Mesodermal cell (in vitro differentiated cells): ENCODE results near the gene ZMYM1. TPM values are rescaled to one million over a fixed set of nuclear protein-coding genes. Genes with fewer than 3 reads are reported as not detected.

ENCODE experiments used
- H3K27ac ChIP-seq: 2 replicates; pipeline ENCODE4 v1.7.0; 2013; ENCODE audit warnings: mild to moderate bottlenecking, low read depth, low read length, moderate library complexity; ENCODE audit not compliant: severe bottlenecking
- H3K36me3 ChIP-seq: 2 replicates; pipeline ENCODE4 v1.7.1; 2013; ENCODE audit warnings: mild to moderate bottlenecking, low read length, moderate library complexity; ENCODE audit not compliant: control insufficient read depth, insufficient read depth
- H3K4me1 ChIP-seq: one replicate; pipeline ENCODE4 v1.7.1; 2013; ENCODE audit warnings: mild to moderate bottlenecking, low read length; ENCODE audit not compliant: insufficient read depth, control insufficient read depth, poor library complexity, severe bottlenecking
- H3K4me3 ChIP-seq: 2 replicates; pipeline ENCODE4 v1.7.0; 2013; ENCODE audit warnings: low read length, control low read depth, mild to moderate bottlenecking; ENCODE audit not compliant: insufficient read depth, poor library complexity, severe bottlenecking; ENCODE audit errors: extremely low read depth
- H3K9me3 ChIP-seq: 2 replicates; pipeline ENCODE4 v1.7.1; 2013; ENCODE audit warnings: mild to moderate bottlenecking, low read length, moderate library complexity; ENCODE audit not compliant: control insufficient read depth
- WGBS, 2 experiments: methylation state at CpG; one replicate each; pipeline ENCODE4 v1.1.5; 2013; ENCODE audit warnings: missing lambda C conversion rate in 2 of 2; ENCODE audit not compliant: insufficient coverage in 2 of 2; 5-methylcytosine and 5-hydroxymethylcytosine counted together
- polyA plus RNA-seq, 2 experiments: library from polyadenylated mRNA; stranded (reverse); fragments of 50-300 nt; gene quantifications; one replicate each; pipeline ENCODE4 v1.2.3, GENCODE V29; 2013

The ZMYM1 gene
- polyA plus RNA-seq (2013, experiment 1 of 2) = 14.0 TPM
- polyA plus RNA-seq (2013, experiment 2 of 2) = 18.3 TPM

DNA sequence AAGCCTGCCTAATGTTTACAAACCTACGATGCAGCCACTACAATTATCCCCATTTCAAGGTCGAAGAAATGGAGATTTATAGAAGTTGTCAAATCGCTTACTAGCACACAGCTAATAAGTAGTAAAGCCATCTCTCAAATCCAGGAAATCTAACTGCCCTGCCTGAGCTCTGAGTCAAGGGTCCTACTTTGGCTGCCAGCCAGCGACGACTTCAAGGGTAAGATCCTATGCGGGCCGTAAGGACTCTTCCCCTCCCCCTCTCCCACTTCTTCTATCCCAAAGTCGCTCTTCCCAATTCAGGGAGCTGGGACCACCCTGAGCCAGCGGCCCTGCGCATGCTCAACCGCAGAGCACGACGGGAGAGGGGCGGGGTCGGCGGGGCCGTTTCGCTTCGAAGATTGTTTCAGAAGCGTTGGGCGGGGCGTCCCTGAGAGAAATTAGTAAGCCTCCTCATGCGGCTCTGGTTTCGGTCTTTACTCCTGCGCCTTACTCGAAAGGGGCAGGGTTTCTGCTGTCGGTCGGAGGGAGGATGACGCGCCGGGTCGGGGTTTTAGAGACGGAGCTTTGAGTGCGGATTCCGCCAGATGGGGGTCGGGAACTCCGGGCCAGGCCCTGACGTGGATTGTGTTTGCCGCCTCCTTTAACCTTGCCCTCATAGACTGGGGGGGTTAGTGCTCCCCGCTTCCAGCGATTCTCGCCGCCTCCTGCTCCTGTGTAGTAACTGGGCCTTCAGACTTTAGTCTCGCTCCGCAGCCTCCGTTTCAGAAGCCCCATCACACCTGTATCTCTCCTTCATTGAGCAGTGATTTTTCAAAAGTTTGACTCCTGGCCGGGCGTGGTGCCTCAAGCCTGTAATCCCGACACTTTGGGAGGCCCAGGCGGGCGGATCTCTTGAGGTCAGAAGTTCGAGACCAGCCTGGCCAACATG is at the start of gene ZMYM1:
Gene ZMYM1, plus strand, starts transcription at position 383 of the 928 bp plus-strand sequence. CDS start 14,603 bp downstream, outside the sequence.
- Histone ChIP-seq H3K4me3 (peak within 1 kb of the TSS; percentile 85), H3K36me3 (peaks cover 13% of the 10 kb centered on the region), H3K27ac (peak within 1 kb of the TSS; percentile 90), H3K4me1 (no peaks in the 10 kb centered on the region), H3K9me3 (no peaks in the 10 kb centered on the region)
- WGBS, 2 experiments = 0 to 3% methylated on average over 41 to 46 of the region's 52 CpGs

DNA sequence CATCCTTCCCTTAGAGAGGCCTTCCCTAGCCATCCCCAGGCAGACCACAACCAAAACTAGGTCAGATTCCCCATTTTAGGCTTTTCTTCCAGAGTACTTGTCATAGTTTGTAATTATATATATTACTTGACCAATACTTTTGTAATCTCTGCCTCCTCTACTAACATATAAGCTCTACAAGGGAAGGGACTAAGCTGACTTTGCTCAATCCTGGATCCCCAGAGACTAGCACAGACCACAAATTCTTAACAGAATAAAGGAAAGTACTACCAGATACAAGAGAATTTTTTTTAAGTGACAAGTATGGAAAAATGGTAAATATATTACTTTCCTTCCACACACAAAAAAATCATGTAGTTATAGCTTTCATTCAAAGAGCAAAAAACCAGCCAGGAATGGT is 49.4 kb upstream of the ZMYM1 start:
- Histone ChIP-seq H3K4me3 (no peak overlapping the region), H3K4me1 (peaks cover 6% of the 10 kb centered on the region), H3K36me3 (peaks cover 14% of the 10 kb centered on the region), H3K9me3 (peaks cover 8% of the 10 kb centered on the region), H3K27ac (no peak overlapping the region)

DNA sequence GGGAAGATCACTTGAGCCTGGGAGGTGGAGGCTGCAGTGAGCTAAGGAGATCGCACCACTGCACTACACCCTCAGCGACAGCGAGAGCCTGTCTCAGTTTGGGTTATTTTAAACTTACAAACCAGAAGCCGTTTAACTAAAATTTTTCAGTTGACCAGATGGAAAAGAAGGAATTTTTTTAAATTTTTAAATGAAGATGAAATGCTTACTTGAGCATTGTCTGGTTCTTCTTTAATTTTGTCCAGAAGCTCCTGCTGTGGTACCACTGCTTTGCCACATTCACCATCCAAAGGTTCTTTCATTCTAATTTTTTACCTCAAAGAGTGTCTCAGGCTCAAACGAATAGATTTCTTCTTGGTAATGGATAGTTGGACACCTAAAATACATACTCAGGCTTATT is 48.8 kb upstream of the ZMYM1 start:
- Histone ChIP-seq H3K4me3 (peak overlapping the region; percentile 73), H3K27ac (no peak overlapping the region)

DNA sequence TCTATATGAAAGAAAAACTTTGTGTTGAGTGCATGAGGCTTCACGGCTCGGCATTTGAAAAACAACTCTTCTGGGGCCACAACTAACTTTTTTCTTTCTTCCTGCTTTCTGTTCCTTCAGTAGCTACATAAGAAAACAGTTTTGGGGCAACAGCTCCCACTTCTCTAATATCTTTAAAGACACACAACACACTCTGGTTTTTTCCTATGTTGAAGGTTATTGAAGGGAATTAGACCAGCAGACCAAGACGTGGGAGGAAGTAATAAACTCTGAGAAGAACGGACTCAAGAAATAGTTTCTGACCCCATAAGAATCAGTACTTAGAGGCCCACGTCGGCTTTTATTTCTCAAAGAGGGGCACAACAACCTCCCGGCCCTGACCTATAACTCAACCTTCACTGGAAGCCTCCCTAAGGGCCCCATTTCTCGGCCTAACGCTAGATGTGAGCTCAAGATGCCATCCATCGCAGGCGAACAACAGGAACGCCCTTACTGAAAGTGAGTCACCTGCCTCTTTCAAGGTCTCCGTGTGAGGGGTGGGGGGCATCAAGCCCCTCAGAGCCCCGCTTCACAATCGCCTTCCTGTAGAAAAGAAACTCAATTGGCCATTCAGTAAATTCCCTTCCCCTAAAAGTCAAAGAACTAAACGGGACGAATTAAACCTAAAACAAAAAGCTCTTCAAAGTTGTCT is 48.3 kb upstream of the ZMYM1 start:
- Histone ChIP-seq H3K27ac (peak overlapping the region; percentile 87), H3K4me1 (peaks cover 6% of the 10 kb centered on the region), H3K9me3 (peaks cover 8% of the 10 kb centered on the region), H3K36me3 (peaks cover 14% of the 10 kb centered on the region), H3K4me3 (peak overlapping the region; percentile 73)
- 5 to 13% methylated on average over 7 to 11 of the region's 17 CpGs for WGBS, 2 experiments

More for the DNA sequence above, 48.8 kb upstream of the ZMYM1 start:
- peaks cover 8% of the 10 kb centered on the region for H3K9me3 ChIP-seq
- peaks cover 14% of the 10 kb centered on the region for H3K36me3 ChIP-seq
- H3K4me1 ChIP-seq = peaks cover 6% of the 10 kb centered on the region
- 90% methylated on average over 2 of the region's 5 CpGs; no CpG with 5 or more reads in 1 of the 2 experiments for WGBS, 2 experiments

DNA sequence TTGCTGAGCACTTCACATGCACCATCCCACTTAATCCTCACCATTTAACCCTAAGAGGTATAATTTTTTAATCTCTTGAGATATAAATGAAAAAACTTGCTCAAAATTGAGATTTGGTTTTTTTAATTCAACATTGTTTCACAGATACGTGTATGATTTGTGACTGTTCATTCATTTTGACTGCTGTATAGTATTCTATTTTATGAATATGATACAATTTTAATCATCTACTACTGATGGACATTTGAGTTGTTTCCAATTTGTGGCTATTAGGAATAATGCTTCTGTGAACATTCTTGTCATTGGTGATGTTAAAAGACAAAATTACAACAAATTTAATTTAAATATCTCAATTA is 46.8 kb upstream of the ZMYM1 start:
- Histone ChIP-seq H3K27ac (no peak overlapping the region), H3K4me1 (peaks cover 6% of the 10 kb centered on the region), H3K36me3 (peaks cover 9% of the 10 kb centered on the region), H3K4me3 (peak overlapping the region; percentile 73), H3K9me3 (peaks cover 8% of the 10 kb centered on the region)
- WGBS, 2 experiments = no CpG with 5 or more reads among the region's 1 CpG

DNA sequence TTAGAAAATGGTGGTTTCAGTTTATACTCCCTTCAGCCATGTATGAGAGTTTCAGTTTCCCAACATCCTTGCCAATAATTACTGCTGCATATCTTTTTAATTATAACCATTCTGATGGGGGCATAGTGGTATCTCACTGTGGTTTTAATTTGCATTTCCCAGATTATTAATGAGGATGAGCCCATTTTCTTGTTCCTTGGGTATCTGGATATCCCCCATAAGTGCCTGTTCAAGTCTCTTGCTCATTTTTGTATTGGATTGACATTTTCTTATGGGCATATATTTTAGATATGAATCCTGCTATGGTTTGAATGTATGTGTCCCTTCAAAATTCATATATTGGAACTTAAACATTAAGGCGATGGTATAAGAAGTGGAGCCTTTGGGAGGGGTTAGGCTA is 45.8 kb upstream of the ZMYM1 start:
- peaks cover 6% of the 10 kb centered on the region for H3K4me1 ChIP-seq
- peaks cover 8% of the 10 kb centered on the region for H3K9me3 ChIP-seq
- H3K36me3 ChIP-seq = peaks cover 3% of the 10 kb centered on the region
- H3K4me3 ChIP-seq = no peak overlapping the region
- no peak overlapping the region for H3K27ac ChIP-seq
- no CpG with 5 or more reads among the region's 1 CpG for WGBS, 2 experiments

DNA sequence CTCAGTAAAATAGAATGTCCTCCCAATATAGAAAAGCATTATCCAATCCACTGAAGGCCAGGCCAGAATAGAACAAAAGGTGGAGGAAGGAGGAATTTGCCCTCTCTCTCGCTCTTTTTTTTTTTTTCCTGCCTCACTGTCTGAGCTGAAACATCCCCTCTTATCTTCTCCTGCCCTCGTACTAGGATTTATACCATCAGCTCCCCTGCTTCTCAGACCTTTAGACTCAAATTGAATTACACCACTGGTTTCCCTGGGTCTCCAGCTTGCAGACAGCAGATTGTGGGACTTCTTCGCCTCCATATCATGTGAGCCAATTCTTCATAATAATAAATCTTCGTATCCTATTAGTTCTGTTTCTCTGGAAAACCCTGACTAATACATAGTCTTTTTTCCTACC is 42.6 kb upstream of the ZMYM1 start:
- 71 to 85% methylated on average over 3 of the region's 4 CpGs for WGBS, 2 experiments
- Histone ChIP-seq H3K9me3 (peaks cover 8% of the 10 kb centered on the region), H3K36me3 (no peaks in the 10 kb centered on the region), H3K4me3 (no peak overlapping the region), H3K4me1 (no peaks in the 10 kb centered on the region), H3K27ac (no peak overlapping the region)

DNA sequence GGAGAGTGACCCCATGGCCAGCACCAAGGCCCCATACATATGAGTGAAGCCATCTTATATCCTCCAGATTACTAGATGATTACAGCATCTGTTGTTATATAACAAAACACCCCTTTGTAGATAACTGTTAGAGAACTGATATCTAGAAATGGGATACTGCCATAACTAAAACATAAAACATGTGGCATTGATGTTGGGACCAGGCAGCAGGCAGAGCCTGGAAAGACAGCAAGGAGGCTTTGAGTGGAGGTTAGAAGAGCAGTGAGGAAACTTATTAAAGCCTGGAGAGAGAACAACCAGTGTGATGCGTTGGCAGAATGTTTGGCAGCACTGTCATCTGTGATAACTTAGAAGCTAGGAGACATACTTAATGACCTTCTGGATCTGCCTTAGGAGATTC is 42.0 kb upstream of the ZMYM1 start:
- H3K9me3 ChIP-seq = peaks cover 8% of the 10 kb centered on the region
- H3K36me3 ChIP-seq = no peaks in the 10 kb centered on the region
- no peak overlapping the region for H3K4me3 ChIP-seq
- H3K4me1 ChIP-seq = no peaks in the 10 kb centered on the region
- WGBS, 2 experiments = 85 to 93% methylated on average over 1 of the region's 1 CpG
- no peak overlapping the region for H3K27ac ChIP-seq

DNA sequence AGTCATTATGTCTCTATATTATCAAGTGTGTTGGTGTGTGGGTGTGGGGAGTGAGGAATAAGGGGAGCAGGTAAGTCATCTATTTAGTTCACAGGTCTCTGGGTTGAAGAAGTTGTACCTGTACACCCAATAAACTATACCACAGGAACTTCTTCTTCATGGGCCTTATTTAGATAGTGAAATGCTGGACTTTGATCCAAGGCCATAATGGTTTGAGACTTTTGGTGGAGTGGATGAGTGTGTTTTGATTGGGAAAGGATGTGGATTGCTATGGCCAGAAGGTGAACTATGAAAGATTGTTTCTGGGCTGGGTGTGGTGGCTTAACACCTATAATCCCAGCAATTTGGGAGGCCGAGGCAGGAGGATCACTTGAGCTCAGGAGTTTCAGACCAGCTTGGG is 40.5 kb upstream of the ZMYM1 start:
- H3K4me1 ChIP-seq = no peaks in the 10 kb centered on the region
- no peak overlapping the region for H3K27ac ChIP-seq
- H3K36me3 ChIP-seq = no peaks in the 10 kb centered on the region
- peaks cover 2% of the 10 kb centered on the region for H3K9me3 ChIP-seq
- WGBS, 2 experiments = 60% methylated on average over 1 of the region's 1 CpG; no CpG with 5 or more reads in 1 of the 2 experiments
- no peak overlapping the region for H3K4me3 ChIP-seq

DNA sequence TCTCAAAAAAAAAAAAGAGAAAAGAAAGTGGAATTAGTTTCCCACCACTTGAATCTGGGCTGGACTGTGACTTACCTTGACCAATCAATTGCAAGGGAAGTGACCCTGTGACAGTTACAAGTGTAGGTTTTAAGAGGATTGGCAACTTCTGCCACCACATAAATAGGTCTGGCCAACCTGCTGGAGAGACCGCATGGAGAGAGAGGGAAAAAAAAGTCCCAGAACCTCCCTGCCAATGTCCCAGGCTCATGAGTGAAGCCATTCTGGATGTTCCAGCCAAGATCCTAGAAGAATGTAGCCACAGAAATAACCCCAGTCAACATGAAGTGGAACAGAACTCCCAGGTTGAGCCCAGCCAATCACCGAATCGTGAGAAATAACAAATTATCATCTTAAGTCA is 35.7 kb upstream of the ZMYM1 start:
- H3K27ac ChIP-seq = no peak overlapping the region
- H3K36me3 ChIP-seq = no peaks in the 10 kb centered on the region
- H3K4me3 ChIP-seq = no peak overlapping the region
- WGBS, 2 experiments = 75% methylated on average over 2 to 3 of the region's 3 CpGs
- no peaks in the 10 kb centered on the region for H3K9me3 ChIP-seq
- H3K4me1 ChIP-seq = peaks cover 3% of the 10 kb centered on the region
